ENCODE results near the gene UROS.

DNA sequence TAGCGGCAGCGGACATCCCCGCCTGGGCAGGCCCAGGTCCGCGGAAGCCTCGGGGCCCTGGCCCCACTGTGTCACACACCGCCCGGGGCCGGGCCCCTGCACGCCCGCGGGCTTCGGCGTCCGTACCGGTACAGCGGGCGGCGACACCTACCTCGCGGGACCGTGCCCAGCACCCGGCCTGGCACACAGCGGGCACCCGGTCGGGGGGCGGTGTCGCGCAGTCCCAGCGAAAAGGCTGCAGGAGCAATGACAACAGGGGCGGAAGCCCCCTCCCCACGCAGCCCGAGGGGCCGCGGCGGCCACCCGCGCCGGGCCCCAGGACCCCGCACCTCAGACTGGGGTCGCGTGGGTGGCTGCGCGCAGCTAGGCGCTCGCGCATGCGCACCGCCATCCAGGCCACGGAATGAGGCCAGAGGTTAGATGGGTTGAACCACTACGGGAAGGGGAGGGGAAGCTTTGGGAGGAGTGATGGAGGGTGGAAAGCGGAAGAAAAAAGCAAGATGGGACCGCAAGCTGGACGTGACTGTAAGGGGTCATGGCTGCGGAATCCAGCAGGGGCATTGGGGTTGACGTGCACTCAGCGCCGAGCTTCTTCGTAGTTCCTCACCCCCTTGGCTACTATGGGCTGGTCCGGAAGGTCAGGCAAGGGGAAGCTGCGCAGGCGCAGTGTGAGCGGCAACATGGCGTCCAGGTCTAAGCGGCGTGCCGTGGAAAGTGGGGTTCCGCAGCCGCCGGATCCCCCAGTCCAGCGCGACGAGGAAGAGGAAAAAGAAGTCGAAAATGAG is at the start of gene UROS, which contains the start of gene BCCIP:
- TF ChIP-seq, protein P1, sequence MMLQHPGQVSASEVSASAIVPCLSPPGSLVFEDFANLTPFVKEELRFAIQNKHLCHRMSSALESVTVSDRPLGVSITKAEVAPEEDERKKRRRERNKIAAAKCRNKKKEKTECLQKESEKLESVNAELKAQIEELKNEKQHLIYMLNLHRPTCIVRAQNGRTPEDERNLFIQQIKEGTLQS (CRISPR knock-in tag; conservative IDR thresholded peaks at IDR 0.05) = no peak
- no peak; the same call in 1 of the 2 replicates for TF ChIP-seq CREM (CRISPR knock-in tag; IDR thresholded peaks at IDR 0.05)
- TF ChIP-seq FOXJ3 (CRISPR knock-in tag; IDR thresholded peaks at IDR 0.05; ENCODE audit: borderline replicate concordance) = no peak
- no peak for TF ChIP-seq ATF1 (CRISPR knock-in tag; IDR thresholded peaks at IDR 0.05)

Measured in WTC11 (cell line).